Neuronal stem cell (in vitro differentiated cells): Measurements from ENCODE around the gene PRSS8. TPM values are rescaled to one million over a fixed set of nuclear protein-coding genes. Genes with fewer than 3 reads are reported as not detected.

Experiments used
- DNase-seq: peaks from one replicate; pipeline ENCODE4 v3.0.0-alpha.2; 2013; ENCODE audit warnings: low spot score
- H2AFZ ChIP-seq: one replicate; pipeline ENCODE4 v1.6.1; 2013; ENCODE audit warnings: mild to moderate bottlenecking, low read length, inconsistent platforms
- H2AK5ac ChIP-seq: 2 replicates; pipeline ENCODE4 v1.6.1; 2013; ENCODE audit warnings: low read depth, mild to moderate bottlenecking, inconsistent platforms, low read length, moderate library complexity, mixed read lengths
- H2BK120ac ChIP-seq: 2 replicates; pipeline ENCODE4 v1.6.1; 2013; ENCODE audit warnings: low read depth, mild to moderate bottlenecking, inconsistent platforms, low read length, moderate library complexity, mixed read lengths
- H2BK12ac ChIP-seq: one replicate; pipeline ENCODE4 v1.6.1; 2013; ENCODE audit warnings: low read length, inconsistent platforms
- H2BK15ac ChIP-seq: 2 replicates; pipeline ENCODE4 v1.6.1; 2013; ENCODE audit warnings: mild to moderate bottlenecking, low read length, inconsistent platforms, mixed read lengths
- H2BK5ac ChIP-seq: one replicate; pipeline ENCODE4 v1.6.1; 2013; ENCODE audit warnings: inconsistent platforms, mild to moderate bottlenecking, low read length, moderate library complexity
- H3K14ac ChIP-seq: one replicate; pipeline ENCODE4 v1.6.1; 2013; ENCODE audit warnings: low read length, inconsistent platforms
- H3K18ac ChIP-seq: 2 replicates; pipeline ENCODE4 v1.6.1; 2013; ENCODE audit warnings: low read length, inconsistent platforms
- H3K23ac ChIP-seq: 2 replicates; pipeline ENCODE4 v1.6.1; 2013; ENCODE audit warnings: low read depth, mild to moderate bottlenecking, mixed read lengths, low read length, inconsistent platforms; ENCODE audit not compliant: poor library complexity
- H3K27ac ChIP-seq: replicated peaks from 3 replicates; pipeline ENCODE4 v1.5.1; 2013; ENCODE audit warnings: low read length, inconsistent platforms
- H3K27me3 ChIP-seq, 3 experiments: 2 replicates each; pipeline ENCODE4 v1.6.1; 2013; ENCODE audit warnings: low read length in 3 of 3, mild to moderate bottlenecking in 2 of 3, inconsistent platforms in 1 of 3, low read depth in 1 of 3, mixed read lengths in 1 of 3, moderate library complexity in 1 of 3; ENCODE audit not compliant: control insufficient read depth in 3 of 3, insufficient read depth in 3 of 3
- H3K36me3 ChIP-seq, 2 donors: replicated peaks in 1 of 2; 2 replicates each; pipeline ENCODE4 v1.6.1; 2013; ENCODE audit warnings: low read length in 2 of 2; ENCODE audit not compliant: control insufficient read depth in 2 of 2, insufficient read depth in 2 of 2
- H3K4ac ChIP-seq: 2 replicates; pipeline ENCODE4 v1.6.1; 2013; ENCODE audit warnings: inconsistent platforms, mild to moderate bottlenecking, low read length, moderate library complexity
- H3K4me1 ChIP-seq, 2 donors: 1 replicate in 1 of 2; 2 replicates in 1 of 2; pipeline ENCODE4 v1.6.1; 2013; ENCODE audit warnings: low read length in 2 of 2, low read depth in 1 of 2; ENCODE audit not compliant: control insufficient read depth in 2 of 2, insufficient read depth in 1 of 2
- H3K4me2 ChIP-seq: one replicate; pipeline ENCODE4 v1.6.1; 2013; ENCODE audit warnings: mild to moderate bottlenecking, low read length, inconsistent platforms; ENCODE audit not compliant: insufficient read depth, poor library complexity, severe bottlenecking
- H3K4me3 ChIP-seq, 2 donors: 2 replicates each; pipeline ENCODE4 v1.5.1; 2013; ENCODE audit warnings: low read length in 2 of 2, mild to moderate bottlenecking in 2 of 2, inconsistent platforms in 1 of 2, moderate library complexity in 1 of 2
- H3K79me1 ChIP-seq: one replicate; pipeline ENCODE4 v1.6.1; 2013; ENCODE audit warnings: low read depth, mild to moderate bottlenecking, inconsistent platforms, low read length, moderate library complexity
- H3K9ac ChIP-seq: one replicate; pipeline ENCODE4 v1.6.1; 2013; ENCODE audit warnings: mild to moderate bottlenecking, low read depth, low read length, inconsistent platforms; ENCODE audit not compliant: poor library complexity
- H3K9me3 ChIP-seq, 2 donors: replicated peaks in 1 of 2; 2 replicates each; pipeline versions ENCODE3 to v1.6.1; 2013; ENCODE audit warnings: low read length in 2 of 2, mild to moderate bottlenecking in 2 of 2, inconsistent platforms in 1 of 2, low read depth in 1 of 2, mixed read lengths in 1 of 2, moderate library complexity in 1 of 2; ENCODE audit not compliant: control insufficient read depth in 2 of 2, insufficient read depth in 1 of 2
- H4K8ac ChIP-seq: one replicate; pipeline ENCODE4 v1.6.1; 2013; ENCODE audit warnings: low read depth, mild to moderate bottlenecking, inconsistent platforms, low read length, moderate library complexity
- H4K91ac ChIP-seq: one replicate; pipeline ENCODE4 v1.6.1; 2013; ENCODE audit warnings: low read length, low read depth, mild to moderate bottlenecking, inconsistent platforms; ENCODE audit not compliant: poor library complexity
- WGBS, 2 donors: extraction: QIAGEN DNeasy Blood & Tissue Kit; methylation state at CpG; one replicate each; pipeline ENCODE4 v1.1.7; 2013; ENCODE audit warnings: missing lambda C conversion rate in 2 of 2, mixed read lengths in 1 of 2; ENCODE audit not compliant: insufficient read length in 2 of 2, insufficient replicate concordance in 1 of 2; ENCODE audit errors: extremely low coverage in 2 of 2; 5-methylcytosine and 5-hydroxymethylcytosine counted together
- polyA plus RNA-seq, 2 experiments: library from polyadenylated mRNA; stranded (reverse); fragments of 200-250 nt; gene quantifications; one replicate each; pipeline ENCODE4 v1.2.3, GENCODE V29; 2013

Gene PRSS8
- polyA plus RNA-seq (2013, experiment 1 of 2) = 4.4 TPM
- 4.4 TPM for polyA plus RNA-seq (2013, experiment 2 of 2)

- Histone ChIP-seq H4K91ac (peak within 1 kb of the TSS; percentile 99), H3K79me1 (peaks cover 2% of the 10 kb centered on the region), H2BK15ac (peak within 1 kb of the TSS; percentile 97), H4K8ac (no peak within 1 kb of the TSS), H3K4me3 (peak within 1 kb of the TSS in 1 of 2 donors; percentile 36), H2AFZ (peak within 1 kb of the TSS; percentile 59), H2BK12ac (peak within 1 kb of the TSS; percentile 75), H3K4me2 (peak within 1 kb of the TSS; percentile 52), H3K27me3 (peaks cover 0 to 3% (median 0%) of the 10 kb centered on the region in 3 experiments), H3K27ac (no peak within 1 kb of the TSS), H3K4me1 (peaks cover 20 to 21% of the 10 kb centered on the region in 2 donors), H3K14ac (peak within 1 kb of the TSS; percentile 17), H3K9me3 (no peaks in the 10 kb centered on the region), H3K23ac (peak within 1 kb of the TSS; percentile 40), H2BK5ac (peak within 1 kb of the TSS; percentile 19), H3K9ac (peak within 1 kb of the TSS; percentile 84), H2AK5ac (peak within 1 kb of the TSS; percentile 20), H3K4ac (peak within 1 kb of the TSS; percentile 10), H3K18ac (peak within 1 kb of the TSS; percentile 95), H2BK120ac (peak within 1 kb of the TSS; percentile 21), H3K36me3 (peaks cover 11 to 21% of the 10 kb centered on the region in 2 donors)
- WGBS, 2 donors = no CpG with 5 or more reads among the region's 22 CpGs
- DNase-seq = no peak
These were observed at the start of gene PRSS8 for GRCh38 chr16:31135535-31136286. Gene PRSS8, minus strand, starts transcription at chr16:31135727. Its CDS starts 229 bp downstream, at chr16:31135498.

- no peak overlapping the region for H3K23ac ChIP-seq
- no peak for DNase-seq
- H3K4me2 ChIP-seq = no peak overlapping the region
- H3K9me3 ChIP-seq = no peaks in the 10 kb centered on the region
- H2BK5ac ChIP-seq = no peak overlapping the region
- H2BK12ac ChIP-seq = no peak overlapping the region
- peak overlapping the region; percentile 73 for H3K9ac ChIP-seq
- no CpG with 5 or more reads among the region's 14 CpGs for WGBS, 2 donors
- H3K4me1 ChIP-seq = peaks cover 5 to 8% of the 10 kb centered on the region in 2 donors
- no peak overlapping the region for H3K4me3 ChIP-seq
- H3K79me1 ChIP-seq = peaks cover 6% of the 10 kb centered on the region
- H2BK15ac ChIP-seq = no peak overlapping the region
- H3K36me3 ChIP-seq = peaks cover 55 to 92% of the 10 kb centered on the region in 2 donors
- H3K27ac ChIP-seq = no peak overlapping the region
- no peak overlapping the region for H2AK5ac ChIP-seq
- H2BK120ac ChIP-seq = no peak overlapping the region
- no peak overlapping the region for H3K4ac ChIP-seq
- H3K27me3 ChIP-seq = no peaks in the 10 kb centered on the region
- no peak overlapping the region for H3K18ac ChIP-seq
- no peak overlapping the region for H2AFZ ChIP-seq
- H4K91ac ChIP-seq = no peak overlapping the region
- no peak overlapping the region for H4K8ac ChIP-seq
- no peak overlapping the region for H3K14ac ChIP-seq
These were observed 49.4 kb upstream of the PRSS8 start for GRCh38 chr16:31184888-31185287.

- H2BK120ac ChIP-seq = no peak overlapping the region
- no peaks in the 10 kb centered on the region for H3K9me3 ChIP-seq
- peak overlapping the region; percentile 25 for H3K27ac ChIP-seq
- no peak overlapping the region for H3K9ac ChIP-seq
- H3K4me1 ChIP-seq = peaks cover 7 to 11% of the 10 kb centered on the region in 2 donors
- no peak for DNase-seq
- H3K4me3 ChIP-seq = no peak overlapping the region
- H2BK12ac ChIP-seq = no peak overlapping the region
- no peak overlapping the region for H3K23ac ChIP-seq
- WGBS, 2 donors = no CpG with 5 or more reads among the region's 10 CpGs
- no peak overlapping the region for H3K18ac ChIP-seq
- H3K4ac ChIP-seq = no peak overlapping the region
- no peak overlapping the region for H2BK5ac ChIP-seq
- H3K27me3 ChIP-seq = no peaks in the 10 kb centered on the region
- H2BK15ac ChIP-seq = no peak overlapping the region
- peaks cover 46 to 81% of the 10 kb centered on the region in 2 donors for H3K36me3 ChIP-seq
- H2AFZ ChIP-seq = no peak overlapping the region
- peak overlapping the region; percentile 20 for H3K4me2 ChIP-seq
- H4K8ac ChIP-seq = no peak overlapping the region
- no peak overlapping the region for H2AK5ac ChIP-seq
- peaks cover 4% of the 10 kb centered on the region for H3K79me1 ChIP-seq
- no peak overlapping the region for H4K91ac ChIP-seq
- H3K14ac ChIP-seq = no peak overlapping the region
These were observed 48.2 kb upstream of the PRSS8 start for GRCh38 chr16:31183432-31184428.
